ENCODE measurements around the gene TAF4. TPM values are rescaled to one million over a fixed set of nuclear protein-coding genes. Genes with fewer than 3 reads are reported as not detected.

TAF4 gene
- total RNA-seq, 1 donor from 2014 or later, result 28.1 TPM

GRCh38 chr20:61967300-61967699 is 98.4 kb downstream of the TAF4 start:
- no peak for DNase-seq (ENCODE audit: low spot score in 2 of 2, unreplicated experiment in 2 of 2)
- no peak for TF ChIP-seq CTCF (IDR thresholded peaks at IDR 0.05; ENCODE audit: unreplicated experiment)
- H3K4me3 Mint-ChIP-seq, result no peak overlapping the region
- H3K27me3 Mint-ChIP-seq (ENCODE audit: low read depth), result peaks cover 2% of the 10 kb centered on the region
- no peaks in the 10 kb centered on the region for H3K4me1 Mint-ChIP-seq
- peaks cover 6% of the 10 kb centered on the region for H3K9me3 Mint-ChIP-seq
- peaks cover 10% of the 10 kb centered on the region for H3K36me3 Mint-ChIP-seq
- H3K27ac Mint-ChIP-seq, result no peak overlapping the region

GRCh38 chr20:61966492-61967244 is 99.0 kb downstream of the TAF4 start:
- H3K36me3 Mint-ChIP-seq, result peaks cover 4% of the 10 kb centered on the region
- peaks cover 2% of the 10 kb centered on the region for H3K27me3 Mint-ChIP-seq (ENCODE audit: low read depth)
- no peak overlapping the region for H3K27ac Mint-ChIP-seq
- H3K4me3 Mint-ChIP-seq, result no peak overlapping the region
- H3K9me3 Mint-ChIP-seq, result peaks cover 3% of the 10 kb centered on the region
- no peak for DNase-seq (ENCODE audit: low spot score in 2 of 2, unreplicated experiment in 2 of 2)
- no peaks in the 10 kb centered on the region for H3K4me1 Mint-ChIP-seq
- TF ChIP-seq CTCF (IDR thresholded peaks at IDR 0.05; ENCODE audit: unreplicated experiment), result no peak

GRCh38 chr20:61965606-61966491 is 99.8 kb downstream of the TAF4 start:
- no peak for TF ChIP-seq CTCF (IDR thresholded peaks at IDR 0.05; ENCODE audit: unreplicated experiment)
- peaks cover 2% of the 10 kb centered on the region for H3K27me3 Mint-ChIP-seq (ENCODE audit: low read depth)
- peaks cover 7% of the 10 kb centered on the region for H3K9me3 Mint-ChIP-seq
- H3K4me1 Mint-ChIP-seq, result no peaks in the 10 kb centered on the region
- H3K27ac Mint-ChIP-seq, result no peak overlapping the region
- H3K36me3 Mint-ChIP-seq, result peaks cover 4% of the 10 kb centered on the region
- no peak for DNase-seq (ENCODE audit: low spot score in 2 of 2, unreplicated experiment in 2 of 2)
- H3K4me3 Mint-ChIP-seq, result no peak overlapping the region

- no peaks in the 10 kb centered on the region for H3K4me1 Mint-ChIP-seq
- TF ChIP-seq CTCF (IDR thresholded peaks at IDR 0.05; ENCODE audit: unreplicated experiment), result no peak
- peaks cover 4% of the 10 kb centered on the region for H3K9me3 Mint-ChIP-seq
- H3K4me3 Mint-ChIP-seq, result no peak overlapping the region
- peak in 1 of 2 experiments; percentile 36 for DNase-seq (ENCODE audit: low spot score in 2 of 2, unreplicated experiment in 2 of 2)
- H3K27ac Mint-ChIP-seq, result no peak overlapping the region
- H3K36me3 Mint-ChIP-seq, result no peaks in the 10 kb centered on the region
- H3K27me3 Mint-ChIP-seq (ENCODE audit: low read depth), result peaks cover 2% of the 10 kb centered on the region
Observed at GRCh38 chr20:61964675-61965605, 100.7 kb downstream of the TAF4 start.
